ENCODE results near the gene CA7.

The CA7 gene

DNA sequence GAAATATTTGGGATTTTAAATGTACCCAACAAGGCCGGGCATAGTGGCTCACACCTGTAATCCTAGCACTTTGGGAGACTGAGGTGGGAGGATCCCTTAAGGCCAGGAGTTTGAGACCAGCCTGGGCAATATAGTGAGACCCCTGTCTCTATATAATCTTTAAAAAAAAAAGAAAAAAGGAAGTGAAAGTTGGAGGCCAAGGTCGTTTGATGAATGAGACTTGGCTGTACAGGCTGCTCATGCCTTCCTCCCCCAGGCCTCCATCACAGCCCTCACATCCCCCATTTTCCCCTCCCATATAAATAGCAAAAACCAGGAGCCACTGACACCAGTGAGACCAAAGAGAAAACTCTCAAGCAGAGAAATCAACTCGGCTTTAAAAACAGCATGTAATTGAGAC is 3.3 kb upstream of the CA7 start:
- no peaks in the 10 kb centered on the region for H3K9me3 ChIP-seq (ENCODE audit: control insufficient read depth, insufficient read depth, low read depth, low read length)
- no peak overlapping the region for H3K4me3 ChIP-seq (ENCODE audit: low read depth, low read length)
- ChIA-PET CTCF (interaction anchor here (2.8 kb wide), 1 partner anchor 26 kb away, joined by 10 read pairs; no protein-coding TSS in a partner anchor), POLR2A (interaction anchor here (0.8 kb wide), 1 partner anchor 9 kb away, joined by 6 read pairs; no protein-coding TSS in a partner anchor)
- TF ChIP-seq ZNF121 (tag by site-specific recombination; IDR thresholded peaks at IDR 0.05), result no peak
- TF ChIP-seq REPIN1 (tag by site-specific recombination; IDR thresholded peaks at IDR 0.05; ENCODE audit: low read depth), result no peak
- no peak for TF ChIP-seq SP7 (tag by site-specific recombination; IDR thresholded peaks at IDR 0.05)
- no peak for TF ChIP-seq ELK4 (IDR thresholded peaks at IDR 0.05; ENCODE audit: borderline replicate concordance, low read depth, low read length)
- no peak for TF ChIP-seq KLF16 (tag by site-specific recombination; IDR thresholded peaks at IDR 0.05)
- no peak for TF ChIP-seq PRDM6 (tag by site-specific recombination; IDR thresholded peaks at IDR 0.05)
- TF ChIP-seq ZNF544 (tag by site-specific recombination; IDR thresholded peaks at IDR 0.05), result no peak
- TF ChIP-seq ZBTB21 (tag by site-specific recombination; IDR thresholded peaks at IDR 0.05), result no peak
- TF ChIP-seq ZNF416 (tag by site-specific recombination; IDR thresholded peaks at IDR 0.05), result no peak
- no peak for TF ChIP-seq ZNF280D (tag by site-specific recombination; IDR thresholded peaks at IDR 0.05)
- TF ChIP-seq, protein P1, sequence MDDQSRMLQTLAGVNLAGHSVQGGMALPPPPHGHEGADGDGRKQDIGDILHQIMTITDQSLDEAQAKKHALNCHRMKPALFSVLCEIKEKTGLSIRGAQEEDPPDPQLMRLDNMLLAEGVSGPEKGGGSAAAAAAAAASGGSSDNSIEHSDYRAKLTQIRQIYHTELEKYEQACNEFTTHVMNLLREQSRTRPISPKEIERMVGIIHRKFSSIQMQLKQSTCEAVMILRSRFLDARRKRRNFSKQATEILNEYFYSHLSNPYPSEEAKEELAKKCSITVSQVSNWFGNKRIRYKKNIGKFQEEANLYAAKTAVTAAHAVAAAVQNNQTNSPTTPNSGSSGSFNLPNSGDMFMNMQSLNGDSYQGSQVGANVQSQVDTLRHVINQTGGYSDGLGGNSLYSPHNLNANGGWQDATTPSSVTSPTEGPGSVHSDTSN (CRISPR knock-in tag; IDR thresholded peaks at IDR 0.05), result no peak
- TF ChIP-seq ZNF292 (tag by site-specific recombination; IDR thresholded peaks at IDR 0.05; ENCODE audit: borderline replicate concordance, low read depth), result no peak
- TF ChIP-seq YY1 (tag by site-specific recombination; IDR thresholded peaks at IDR 0.05), result no peak
- no peak for TF ChIP-seq MYNN (tag by site-specific recombination; IDR thresholded peaks at IDR 0.05; ENCODE audit: borderline replicate concordance)
- no peak for TF ChIP-seq ZNF777 (tag by site-specific recombination; IDR thresholded peaks at IDR 0.05; ENCODE audit: borderline replicate concordance)
- TF ChIP-seq ZNF629 (tag by site-specific recombination; IDR thresholded peaks at IDR 0.05), result no peak
- TF ChIP-seq ZNF747 (tag by site-specific recombination; IDR thresholded peaks at IDR 0.05), result no peak
- TF ChIP-seq ZNF248 (tag by site-specific recombination; IDR thresholded peaks at IDR 0.05), result no peak
- no peak for TF ChIP-seq ZNF391 (tag by site-specific recombination; IDR thresholded peaks at IDR 0.05; ENCODE audit: borderline replicate concordance, low read depth)
- TF ChIP-seq ZNF19 (tag by site-specific recombination; IDR thresholded peaks at IDR 0.05; ENCODE audit: low read depth), result no peak
- H3K36me3 ChIP-seq (ENCODE audit: control insufficient read depth in 2 of 2, insufficient read depth in 1 of 2, low read length in 2 of 2), result no peaks in the 10 kb centered on the region
- no peak overlapping the region for H3K27ac ChIP-seq (ENCODE audit: extremely low read depth, low read depth, low read length)
- no peaks in the 10 kb centered on the region for H3K4me1 ChIP-seq (ENCODE audit: control insufficient read depth, insufficient read depth, low read length)

All from HEK293 (cell line).